Activated CD8-positive, alpha-beta T cell treated with anti-CD3 and anti-CD28 coated beads for 36 hours (primary cell): ENCODE data around the gene EXOC8. TPM values are rescaled to one million over a fixed set of nuclear protein-coding genes. Genes with fewer than 3 reads are reported as not detected.

Source experiments
- ATAC-seq: fragments of 200-7000 bp; cut with Tn5 transposase; one replicate; pipeline ENCODE4 v1.10.0; 2021; ENCODE audit warnings: mild to moderate bottlenecking, moderate library complexity
- CTCF ChIA-PET: fragments of 350-600 bp; sonication (Branson Sonifier 250); formaldehyde crosslinking; loops from one replicate; lab custom pipeline; 2021; ENCODE audit warnings: antibody characterized with exemption; lab: Charles Lee
- POLR2A ChIA-PET: fragments of 350-600 bp; sonication (Branson Sonifier 250); formaldehyde crosslinking; loops from one replicate; lab custom pipeline; 2021; ENCODE audit warnings: antibody characterized with exemption; lab: Charles Lee
- DNase-seq: peaks from one replicate; pipeline ENCODE4 v3.0.0-alpha.2; 2020
- H3K27ac Mint-ChIP-seq: one replicate; pipeline ENCODE4 v1.8.0; 2021; ENCODE audit warnings: mild to moderate bottlenecking, mixed read lengths
- H3K27me3 Mint-ChIP-seq: one replicate; pipeline ENCODE4 v1.8.0; 2021; ENCODE audit warnings: mixed read lengths
- H3K36me3 Mint-ChIP-seq: one replicate; pipeline ENCODE4 v1.8.0; 2021; ENCODE audit warnings: low read depth, mixed read lengths
- H3K4me1 Mint-ChIP-seq: one replicate; pipeline ENCODE4 v1.8.0; 2021; ENCODE audit warnings: low read depth, mixed read lengths
- H3K4me3 Mint-ChIP-seq: one replicate; pipeline ENCODE4 v1.8.0; 2021; ENCODE audit warnings: mild to moderate bottlenecking, moderate library complexity, mixed read lengths
- H3K9me3 Mint-ChIP-seq: one replicate; pipeline ENCODE4 v1.8.0; 2021; ENCODE audit warnings: mixed read lengths
- CTCF ChIP-seq: fragments of 200-600 bp; IDR thresholded peaks from one replicate; pipeline ENCODE4 v1.8.0; 2022; ENCODE audit warnings: antibody characterized with exemption, mild to moderate bottlenecking
- intact Hi-C: fragments of 100-400 bp; cut with micrococcal nuclease; formaldehyde crosslinking; loops from one replicate; pipeline ENCODE4 v1.10.0; 2022
- total RNA-seq, 2 experiments: library from RNA; stranded (reverse); gene quantifications; one replicate each; pipeline ENCODE4 v1.2.3, GENCODE V29; 2021

The EXOC8 gene
- total RNA-seq, 2 experiments from 2014 or later = 12.8 to 13.7 TPM

- H3K27me3 Mint-ChIP-seq = no peaks in the 10 kb centered on the region
- H3K36me3 Mint-ChIP-seq = peaks cover 58% of the 10 kb centered on the region
- no peak for DNase-seq
- ChIA-PET CTCF (interaction anchor here (0.6 to 2.3 kb wide), 9 partner anchors 18 to 281 kb away, joined by 3 to 9 read pairs (median 3); partner anchors contain the start of gene GNPAT), POLR2A (interaction anchor here (0.9 to 2.3 kb wide), 6 partner anchors 12 to 276 kb away, joined by 3 to 7 read pairs (median 3); partner anchors contain the start of genes GNPAT and TSNAX)
- H3K4me3 Mint-ChIP-seq = peak overlapping the region; percentile 100
- peaks cover 6% of the 10 kb centered on the region for H3K9me3 Mint-ChIP-seq
- peaks cover 59% of the 10 kb centered on the region for H3K4me1 Mint-ChIP-seq
- H3K27ac Mint-ChIP-seq = peak overlapping the region; percentile 99
- TF ChIP-seq CTCF = no peak
- no peak for ATAC-seq
- intact Hi-C loops = no loop called here
Measured at GRCh38 chr1:231337043-231337471, 595 bp downstream of the EXOC8 start.

GRCh38 chr1:231335663-231336602 lies 1.7 kb downstream of the EXOC8 start:
- peak; percentile 39 for DNase-seq
- intact Hi-C loops = no loop called here
- CTCF ChIA-PET = interaction anchor here (1.1 to 3.7 kb wide), 6 partner anchors 20 to 267 kb away, joined by 3 to 17 read pairs (median 3); no protein-coding TSS in a partner anchor
- POLR2A ChIA-PET = interaction anchor here (0.8 to 2.3 kb wide), 7 partner anchors 13 to 408 kb away, joined by 3 to 7 read pairs (median 3); partner anchors contain the start of genes GNPAT and TSNAX
- peak overlapping the region; percentile 100 for H3K4me3 Mint-ChIP-seq
- peaks cover 6% of the 10 kb centered on the region for H3K9me3 Mint-ChIP-seq
- ATAC-seq = no peak
- peaks cover 57% of the 10 kb centered on the region for H3K4me1 Mint-ChIP-seq
- peaks cover 53% of the 10 kb centered on the region for H3K36me3 Mint-ChIP-seq
- H3K27ac Mint-ChIP-seq = peak overlapping the region; percentile 99
- H3K27me3 Mint-ChIP-seq = no peaks in the 10 kb centered on the region
- no peak for TF ChIP-seq CTCF

- H3K4me1 Mint-ChIP-seq = peaks cover 49% of the 10 kb centered on the region
- CTCF ChIA-PET = interaction anchor here (1.1 to 3.7 kb wide), 4 partner anchors 14 to 255 kb away, joined by 3 to 17 read pairs (median 4); no protein-coding TSS in a partner anchor
- H3K36me3 Mint-ChIP-seq = peaks cover 46% of the 10 kb centered on the region
- ATAC-seq (no peak), DNase-seq (no peak)
- H3K27me3 Mint-ChIP-seq = no peaks in the 10 kb centered on the region
- H3K9me3 Mint-ChIP-seq = peaks cover 6% of the 10 kb centered on the region
- TF ChIP-seq CTCF = no peak
- intact Hi-C loops = no loop called here
- H3K4me3 Mint-ChIP-seq = peak overlapping the region; percentile 100
- no peak overlapping the region for H3K27ac Mint-ChIP-seq
- POLR2A ChIA-PET = interaction anchor here (0.8 kb wide), 1 partner anchor 217 kb away, joined by 3 read pairs; no protein-coding TSS in a partner anchor
Measured at GRCh38 chr1:231334952-231335351, 2.7 kb downstream of the EXOC8 start.

GRCh38 chr1:231334079-231334666 lies 3.5 kb downstream of the EXOC8 start:
- no peak for TF ChIP-seq CTCF
- ChIA-PET POLR2A (no interaction called here), CTCF (interaction anchor here (1.3 to 3.7 kb wide), 4 partner anchors 15 to 255 kb away, joined by 3 to 17 read pairs (median 4); no protein-coding TSS in a partner anchor)
- Mint-ChIP-seq H3K36me3 (peaks cover 41% of the 10 kb centered on the region), H3K9me3 (peaks cover 6% of the 10 kb centered on the region), H3K4me1 (peaks cover 47% of the 10 kb centered on the region), H3K27ac (no peak overlapping the region), H3K27me3 (no peaks in the 10 kb centered on the region), H3K4me3 (peak overlapping the region; percentile 100)
- ATAC-seq = no peak
- intact Hi-C loops = no loop called here
- no peak for DNase-seq
